ENCODE measurements around the gene TTC13. TPM values are rescaled to one million over a fixed set of nuclear protein-coding genes. Genes with fewer than 3 reads are reported as not detected.

TTC13 gene
- total and polyA plus RNA-seq, 2 of the 13 experiments (the other 11 are each of a cell fraction or from before 2014, with no cell fraction given), result 5.8 to 15.9 TPM

DNA sequence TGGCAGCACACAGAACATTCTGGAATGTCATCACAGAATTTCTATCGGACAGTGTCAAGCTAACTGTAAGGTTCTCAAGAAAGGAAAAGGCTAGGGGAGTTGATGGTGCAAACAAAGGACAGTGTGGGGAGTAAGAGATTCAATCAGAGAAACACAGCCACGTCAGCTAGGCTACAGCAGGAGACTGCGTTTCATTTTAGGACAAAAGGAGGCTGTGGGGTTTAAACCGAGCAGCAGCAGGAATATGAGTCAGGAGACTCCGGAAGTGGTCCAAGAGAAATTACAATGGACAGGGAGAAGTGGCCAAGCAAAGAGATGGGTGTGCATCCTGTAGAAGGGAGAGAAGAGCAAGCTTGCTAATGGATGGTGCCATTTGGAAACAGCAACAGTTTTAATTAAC lies 72.9 kb downstream of the TTC13 start:
- POLR2A ChIA-PET, result interaction anchor here (1.5 kb wide), 1 partner anchor 37 kb away, joined by 3 read pairs; the partner anchor contains the start of gene C1orf198

DNA sequence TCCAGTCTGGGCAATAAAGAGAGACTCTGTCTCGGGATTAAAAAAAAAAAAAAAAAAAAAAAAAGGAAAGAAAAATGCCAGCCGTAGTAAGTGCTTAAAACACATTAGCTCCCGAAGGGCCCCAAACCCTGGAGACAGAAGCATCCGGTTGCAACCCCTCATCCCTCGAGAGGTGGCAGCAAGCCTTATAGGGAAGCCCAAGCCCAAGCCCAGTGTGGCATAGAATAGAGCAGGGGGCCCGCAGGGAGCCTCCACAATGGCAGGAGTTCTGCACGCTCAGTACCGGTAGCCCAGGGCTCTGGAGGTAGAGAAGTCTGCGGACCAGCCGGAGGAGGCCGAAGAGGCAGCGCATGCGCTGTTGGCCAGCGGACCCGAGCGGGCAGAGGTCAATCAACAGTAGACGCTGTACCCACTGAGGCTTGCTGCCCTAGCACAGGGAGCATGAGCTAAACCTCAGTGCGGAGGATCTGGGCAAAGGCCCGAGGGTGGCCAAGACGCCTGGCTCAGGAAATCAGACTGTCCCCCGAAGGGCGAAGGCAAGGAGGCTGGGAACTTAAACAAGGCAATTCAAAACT lies 76.2 kb downstream of the TTC13 start:
- Histone ChIP-seq H3K27me3 (ENCODE audit: control insufficient read depth in 1 of 2, insufficient read depth in 2 of 2, low read length in 2 of 2) (no peaks in the 10 kb centered on the region; a peak in 1 of 5 replicates), H3K79me2 (ENCODE audit: insufficient read depth, low read length) (no peaks in the 10 kb centered on the region), H3K36me3 (replicated peaks in 1 of 2; ENCODE audit: control insufficient read depth in 1 of 2, insufficient read depth in 2 of 2, low read length in 2 of 2) (no peaks in the 10 kb centered on the region), H3K4me1 (ENCODE audit: insufficient read depth, low read length) (peaks cover 5% of the 10 kb centered on the region; the same call in 1 of the 2 replicates), H3K9me3 (ENCODE audit: low read length) (no peaks in the 10 kb centered on the region), H4K20me1 (ENCODE audit: insufficient read depth, low read length) (no peaks in the 10 kb centered on the region), H3K27ac (ENCODE audit: extremely low read length, insufficient read depth, low read length) (no peak overlapping the region), H3K4me3 (replicated peaks in 1 of 3; ENCODE audit: insufficient read depth in 1 of 3, low read depth in 2 of 3, low read length in 3 of 3) (no peak overlapping the region), H3K4me2 (ENCODE audit: low read depth, low read length) (no peak overlapping the region), H3K9ac (ENCODE audit: insufficient read depth, low read depth, low read length) (no peak overlapping the region), H2AFZ (ENCODE audit: low read length) (no peak overlapping the region)
- no TSS peak for BruUV-seq (replicated peaks)
- CTCF ChIA-PET (ENCODE audit: low intra/inter-chr PET ratio, low total read pairs), result no interaction called here
- POLR2A ChIA-PET, result interaction anchor here (0.6 kb wide), 1 partner anchor 517 kb away, joined by 4 read pairs; no protein-coding TSS in a partner anchor
- TF ChIP-seq BORCS8-MEF2B (CRISPR knock-in tag; IDR thresholded peaks at IDR 0.05), result no peak
- TF ChIP-seq, protein P1, sequence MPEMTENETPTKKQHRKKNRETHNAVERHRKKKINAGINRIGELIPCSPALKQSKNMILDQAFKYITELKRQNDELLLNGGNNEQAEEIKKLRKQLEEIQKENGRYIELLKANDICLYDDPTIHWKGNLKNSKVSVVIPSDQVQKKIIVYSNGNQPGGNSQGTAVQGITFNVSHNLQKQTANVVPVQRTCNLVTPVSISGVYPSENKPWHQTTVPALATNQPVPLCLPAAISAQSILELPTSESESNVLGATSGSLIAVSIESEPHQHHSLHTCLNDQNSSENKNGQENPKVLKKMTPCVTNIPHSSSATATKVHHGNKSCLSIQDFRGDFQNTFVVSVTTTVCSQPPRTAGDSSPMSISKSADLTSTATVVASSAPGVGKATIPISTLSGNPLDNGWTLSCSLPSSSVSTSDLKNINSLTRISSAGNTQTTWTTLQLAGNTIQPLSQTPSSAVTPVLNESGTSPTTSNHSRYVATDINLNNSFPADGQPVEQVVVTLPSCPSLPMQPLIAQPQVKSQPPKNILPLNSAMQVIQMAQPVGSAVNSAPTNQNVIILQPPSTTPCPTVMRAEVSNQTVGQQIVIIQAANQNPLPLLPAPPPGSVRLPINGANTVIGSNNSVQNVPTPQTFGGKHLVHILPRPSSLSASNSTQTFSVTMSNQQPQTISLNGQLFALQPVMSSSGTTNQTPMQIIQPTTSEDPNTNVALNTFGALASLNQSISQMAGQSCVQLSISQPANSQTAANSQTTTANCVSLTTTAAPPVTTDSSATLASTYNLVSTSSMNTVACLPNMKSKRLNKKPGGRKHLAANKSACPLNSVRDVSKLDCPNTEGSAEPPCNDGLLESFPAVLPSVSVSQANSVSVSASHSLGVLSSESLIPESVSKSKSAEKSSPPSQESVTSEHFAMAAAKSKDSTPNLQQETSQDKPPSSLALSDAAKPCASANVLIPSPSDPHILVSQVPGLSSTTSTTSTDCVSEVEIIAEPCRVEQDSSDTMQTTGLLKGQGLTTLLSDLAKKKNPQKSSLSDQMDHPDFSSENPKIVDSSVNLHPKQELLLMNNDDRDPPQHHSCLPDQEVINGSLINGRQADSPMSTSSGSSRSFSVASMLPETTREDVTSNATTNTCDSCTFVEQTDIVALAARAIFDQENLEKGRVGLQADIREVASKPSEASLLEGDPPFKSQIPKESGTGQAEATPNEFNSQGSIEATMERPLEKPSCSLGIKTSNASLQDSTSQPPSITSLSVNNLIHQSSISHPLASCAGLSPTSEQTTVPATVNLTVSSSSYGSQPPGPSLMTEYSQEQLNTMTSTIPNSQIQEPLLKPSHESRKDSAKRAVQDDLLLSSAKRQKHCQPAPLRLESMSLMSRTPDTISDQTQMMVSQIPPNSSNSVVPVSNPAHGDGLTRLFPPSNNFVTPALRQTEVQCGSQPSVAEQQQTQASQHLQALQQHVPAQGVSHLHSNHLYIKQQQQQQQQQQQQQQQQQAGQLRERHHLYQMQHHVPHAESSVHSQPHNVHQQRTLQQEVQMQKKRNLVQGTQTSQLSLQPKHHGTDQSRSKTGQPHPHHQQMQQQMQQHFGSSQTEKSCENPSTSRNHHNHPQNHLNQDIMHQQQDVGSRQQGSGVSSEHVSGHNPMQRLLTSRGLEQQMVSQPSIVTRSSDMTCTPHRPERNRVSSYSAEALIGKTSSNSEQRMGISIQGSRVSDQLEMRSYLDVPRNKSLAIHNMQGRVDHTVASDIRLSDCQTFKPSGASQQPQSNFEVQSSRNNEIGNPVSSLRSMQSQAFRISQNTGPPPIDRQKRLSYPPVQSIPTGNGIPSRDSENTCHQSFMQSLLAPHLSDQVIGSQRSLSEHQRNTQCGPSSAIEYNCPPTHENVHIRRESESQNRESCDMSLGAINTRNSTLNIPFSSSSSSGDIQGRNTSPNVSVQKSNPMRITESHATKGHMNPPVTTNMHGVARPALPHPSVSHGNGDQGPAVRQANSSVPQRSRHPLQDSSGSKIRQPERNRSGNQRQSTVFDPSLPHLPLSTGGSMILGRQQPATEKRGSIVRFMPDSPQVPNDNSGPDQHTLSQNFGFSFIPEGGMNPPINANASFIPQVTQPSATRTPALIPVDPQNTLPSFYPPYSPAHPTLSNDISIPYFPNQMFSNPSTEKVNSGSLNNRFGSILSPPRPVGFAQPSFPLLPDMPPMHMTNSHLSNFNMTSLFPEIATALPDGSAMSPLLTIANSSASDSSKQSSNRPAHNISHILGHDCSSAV (CRISPR knock-in tag; IDR thresholded peaks at IDR 0.05; ENCODE audit: borderline replicate concordance), result no peak
- in situ Hi-C loops (cut with HindIII; ENCODE audit: extremely low pct_ligation_motif_present, low pct_unique_long_range_greater_than_20kb) (no loop called here), intact Hi-C loops (cut with micrococcal nuclease; ENCODE audit: unreplicated experiment) (no loop called here)
- DNase-seq (ENCODE audit: low spot score) (no peak), FAIRE-seq (peak; percentile 12), ATAC-seq (no peak)
- WGBS (ENCODE audit: low lambda C conversion rate), result 98% methylated on average over 22 of the region's 22 CpGs

More for the DNA sequence above, 72.9 kb downstream of the TTC13 start:
- no peak for TF ChIP-seq ZZZ3 (CRISPR knock-in tag; IDR thresholded peaks at IDR 0.05; ENCODE audit: borderline replicate concordance)
- TF ChIP-seq ZSCAN22 (CRISPR knock-in tag; IDR thresholded peaks at IDR 0.05), result no peak
- TF ChIP-seq ZNF768 (CRISPR knock-in tag; IDR thresholded peaks at IDR 0.05), result no peak
- no peak for TF ChIP-seq YEATS4 (CRISPR knock-in tag; IDR thresholded peaks at IDR 0.05; ENCODE audit: borderline replicate concordance)
- TF ChIP-seq ZNF367 (CRISPR knock-in tag; IDR thresholded peaks at IDR 0.05; ENCODE audit: borderline replicate concordance), result no peak
- TF ChIP-seq, protein P2, sequence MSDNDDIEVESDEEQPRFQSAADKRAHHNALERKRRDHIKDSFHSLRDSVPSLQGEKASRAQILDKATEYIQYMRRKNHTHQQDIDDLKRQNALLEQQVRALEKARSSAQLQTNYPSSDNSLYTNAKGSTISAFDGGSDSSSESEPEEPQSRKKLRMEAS (IDR thresholded peaks at IDR 0.05), result no peak
- no peak for TF ChIP-seq U2AF1 (optimal IDR thresholded peaks at IDR 0.05; ENCODE audit: low read depth, low read length)
- TF ChIP-seq NPAS2 (CRISPR knock-in tag; IDR thresholded peaks at IDR 0.05; ENCODE audit: borderline replicate concordance), result no peak
- no peak for TF ChIP-seq SRSF9 (IDR thresholded peaks at IDR 0.05; ENCODE audit: borderline replicate concordance, insufficient read depth, low read depth, low read length, poor library complexity, severe bottlenecking)
- no peak for TF ChIP-seq MTA1 (CRISPR knock-in tag; IDR thresholded peaks at IDR 0.05; ENCODE audit: borderline replicate concordance)
- Histone ChIP-seq H3K9me3 (ENCODE audit: low read length) (no peaks in the 10 kb centered on the region), H4K20me1 (ENCODE audit: insufficient read depth, low read length) (no peaks in the 10 kb centered on the region), H3K79me2 (ENCODE audit: insufficient read depth, low read length) (no peaks in the 10 kb centered on the region), H3K4me3 (replicated peaks in 1 of 3; ENCODE audit: insufficient read depth in 1 of 3, low read depth in 2 of 3, low read length in 3 of 3) (no peak overlapping the region), H3K4me1 (ENCODE audit: insufficient read depth, low read length) (peaks cover 5% of the 10 kb centered on the region; the same call in 1 of the 2 replicates), H3K27ac (ENCODE audit: extremely low read length, insufficient read depth, low read length) (no peak overlapping the region), H3K36me3 (replicated peaks in 1 of 2; ENCODE audit: control insufficient read depth in 1 of 2, insufficient read depth in 2 of 2, low read length in 2 of 2) (peaks cover 2 to 10% of the 10 kb centered on the region in 2 experiments; a peak in 2 of 5 replicates), H3K4me2 (ENCODE audit: low read depth, low read length) (no peak overlapping the region), H3K27me3 (ENCODE audit: control insufficient read depth in 1 of 2, insufficient read depth in 2 of 2, low read length in 2 of 2) (no peaks in the 10 kb centered on the region; a peak in 1 of 5 replicates), H2AFZ (ENCODE audit: low read length) (no peak overlapping the region), H3K9ac (ENCODE audit: insufficient read depth, low read depth, low read length) (no peak overlapping the region)
- BruUV-seq (replicated peaks), result no TSS peak
- DNase-seq (ENCODE audit: low spot score), result no peak
- CTCF ChIA-PET (ENCODE audit: low intra/inter-chr PET ratio, low total read pairs), result no interaction called here
- 97% methylated on average over 5 of the region's 5 CpGs for WGBS (ENCODE audit: low lambda C conversion rate)
- in situ Hi-C loops (cut with HindIII; ENCODE audit: extremely low pct_ligation_motif_present, low pct_unique_long_range_greater_than_20kb) (no loop called here), intact Hi-C loops (cut with micrococcal nuclease; ENCODE audit: unreplicated experiment) (no loop called here)
- no peak for FAIRE-seq
- no peak for ATAC-seq
